Measurements from ENCODE around the gene ATP11C.

GRCh38 chrX:139725720-139726119, 207.1 kb downstream of the ATP11C start:
- TF ChIP-seq, protein P1, sequence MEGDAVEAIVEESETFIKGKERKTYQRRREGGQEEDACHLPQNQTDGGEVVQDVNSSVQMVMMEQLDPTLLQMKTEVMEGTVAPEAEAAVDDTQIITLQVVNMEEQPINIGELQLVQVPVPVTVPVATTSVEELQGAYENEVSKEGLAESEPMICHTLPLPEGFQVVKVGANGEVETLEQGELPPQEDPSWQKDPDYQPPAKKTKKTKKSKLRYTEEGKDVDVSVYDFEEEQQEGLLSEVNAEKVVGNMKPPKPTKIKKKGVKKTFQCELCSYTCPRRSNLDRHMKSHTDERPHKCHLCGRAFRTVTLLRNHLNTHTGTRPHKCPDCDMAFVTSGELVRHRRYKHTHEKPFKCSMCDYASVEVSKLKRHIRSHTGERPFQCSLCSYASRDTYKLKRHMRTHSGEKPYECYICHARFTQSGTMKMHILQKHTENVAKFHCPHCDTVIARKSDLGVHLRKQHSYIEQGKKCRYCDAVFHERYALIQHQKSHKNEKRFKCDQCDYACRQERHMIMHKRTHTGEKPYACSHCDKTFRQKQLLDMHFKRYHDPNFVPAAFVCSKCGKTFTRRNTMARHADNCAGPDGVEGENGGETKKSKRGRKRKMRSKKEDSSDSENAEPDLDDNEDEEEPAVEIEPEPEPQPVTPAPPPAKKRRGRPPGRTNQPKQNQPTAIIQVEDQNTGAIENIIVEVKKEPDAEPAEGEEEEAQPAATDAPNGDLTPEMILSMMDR (IDR thresholded peaks at IDR 0.05 in 2 of 3, conservative IDR thresholded peaks at IDR 0.05 in 1 of 3; ENCODE audit: borderline replicate concordance in 1 of 3, insufficient read depth in 1 of 3, low read depth in 2 of 3, low read length in 2 of 3), result no peak
- TF ChIP-seq POLR2AphosphoS5 (IDR thresholded peaks at IDR 0.05; ENCODE audit: low read depth, low read length) (no peak), YY1 (IDR thresholded peaks at IDR 0.05; ENCODE audit: extremely low read depth, insufficient replicate concordance, low read depth, low read length) (no peak), EZH2 (IDR thresholded peaks at IDR 0.05) (no peak), POLR2A (IDR thresholded peaks at IDR 0.05; ENCODE audit: borderline replicate concordance, extremely low read depth, insufficient read depth, insufficient read length) (no peak), SIN3A (IDR thresholded peaks at IDR 0.05; ENCODE audit: low read depth) (no peak), ZNF274 (IDR thresholded peaks at IDR 0.05; ENCODE audit: low read depth, low read length) (no peak), SP1 (IDR thresholded peaks at IDR 0.05; ENCODE audit: low read depth) (no peak), CEBPB (IDR thresholded peaks at IDR 0.05; ENCODE audit: low read depth) (no peak), JUND (IDR thresholded peaks at IDR 0.05) (no peak), ATF3 (IDR thresholded peaks at IDR 0.05) (no peak)
- TF ChIP-seq, protein P2, sequence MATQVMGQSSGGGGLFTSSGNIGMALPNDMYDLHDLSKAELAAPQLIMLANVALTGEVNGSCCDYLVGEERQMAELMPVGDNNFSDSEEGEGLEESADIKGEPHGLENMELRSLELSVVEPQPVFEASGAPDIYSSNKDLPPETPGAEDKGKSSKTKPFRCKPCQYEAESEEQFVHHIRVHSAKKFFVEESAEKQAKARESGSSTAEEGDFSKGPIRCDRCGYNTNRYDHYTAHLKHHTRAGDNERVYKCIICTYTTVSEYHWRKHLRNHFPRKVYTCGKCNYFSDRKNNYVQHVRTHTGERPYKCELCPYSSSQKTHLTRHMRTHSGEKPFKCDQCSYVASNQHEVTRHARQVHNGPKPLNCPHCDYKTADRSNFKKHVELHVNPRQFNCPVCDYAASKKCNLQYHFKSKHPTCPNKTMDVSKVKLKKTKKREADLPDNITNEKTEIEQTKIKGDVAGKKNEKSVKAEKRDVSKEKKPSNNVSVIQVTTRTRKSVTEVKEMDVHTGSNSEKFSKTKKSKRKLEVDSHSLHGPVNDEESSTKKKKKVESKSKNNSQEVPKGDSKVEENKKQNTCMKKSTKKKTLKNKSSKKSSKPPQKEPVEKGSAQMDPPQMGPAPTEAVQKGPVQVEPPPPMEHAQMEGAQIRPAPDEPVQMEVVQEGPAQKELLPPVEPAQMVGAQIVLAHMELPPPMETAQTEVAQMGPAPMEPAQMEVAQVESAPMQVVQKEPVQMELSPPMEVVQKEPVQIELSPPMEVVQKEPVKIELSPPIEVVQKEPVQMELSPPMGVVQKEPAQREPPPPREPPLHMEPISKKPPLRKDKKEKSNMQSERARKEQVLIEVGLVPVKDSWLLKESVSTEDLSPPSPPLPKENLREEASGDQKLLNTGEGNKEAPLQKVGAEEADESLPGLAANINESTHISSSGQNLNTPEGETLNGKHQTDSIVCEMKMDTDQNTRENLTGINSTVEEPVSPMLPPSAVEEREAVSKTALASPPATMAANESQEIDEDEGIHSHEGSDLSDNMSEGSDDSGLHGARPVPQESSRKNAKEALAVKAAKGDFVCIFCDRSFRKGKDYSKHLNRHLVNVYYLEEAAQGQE (IDR thresholded peaks at IDR 0.05; ENCODE audit: low read depth), result no peak

Measured in HCT116 (cell line).